ENCODE results near the gene LGMN. TPM values are rescaled to one million over a fixed set of nuclear protein-coding genes. Genes with fewer than 3 reads are reported as not detected.
A peak's percentile ranks its signal among the peaks of the same experiment; 100 is the strongest.

LGMN gene
- total and polyA plus RNA-seq, 2 of the 13 experiments (the other 11 are each of a cell fraction or from before 2014, with no cell fraction given), result 28.9 to 76.4 TPM

- TF ChIP-seq MBNL3 (CRISPR knock-in tag; conservative IDR thresholded peaks at IDR 0.05) (no peak), ZNF235 (CRISPR knock-in tag; IDR thresholded peaks at IDR 0.05; ENCODE audit: borderline replicate concordance) (no peak)
Measured at GRCh38 chr14:92740440-92740839, 8.0 kb downstream of the LGMN start (continued).

GRCh38 chr14:92737619-92738188 lies 10.7 kb downstream of the LGMN start:
- ATAC-seq, result no peak
- no TSS peak for BruUV-seq (replicated peaks)
- in situ Hi-C loops (cut with HindIII; ENCODE audit: extremely low pct_ligation_motif_present, low pct_unique_long_range_greater_than_20kb), result no loop called here
- POLR2A ChIA-PET, result interaction anchor here (1.0 kb wide), 1 partner anchor 11 kb away, joined by 3 read pairs; the partner anchor contains the start of gene LGMN
- no peaks in the 10 kb centered on the region for H4K20me1 ChIP-seq (ENCODE audit: insufficient read depth, low read length)
- H3K27me3 ChIP-seq (ENCODE audit: control insufficient read depth in 1 of 2, insufficient read depth in 2 of 2, low read length in 2 of 2), result no peaks in the 10 kb centered on the region
- intact Hi-C loops (cut with micrococcal nuclease; ENCODE audit: unreplicated experiment), result no loop called here
- peaks cover 2% of the 10 kb centered on the region for H3K79me2 ChIP-seq (ENCODE audit: insufficient read depth, low read length)
- TF ChIP-seq ZBTB40 (IDR thresholded peaks at IDR 0.05), result no peak
- peak; percentile 48; the same call in 1 of the 2 replicates for TF ChIP-seq ZBTB40 (CRISPR knock-in tag; IDR thresholded peaks at IDR 0.05)
- TF ChIP-seq ZBTB39 (CRISPR knock-in tag; IDR thresholded peaks at IDR 0.05), result no peak
- FAIRE-seq, result no peak
- H3K36me3 ChIP-seq (replicated peaks in 1 of 2; ENCODE audit: control insufficient read depth in 1 of 2, insufficient read depth in 2 of 2, low read length in 2 of 2), result peaks cover 0 to 1% of the 10 kb centered on the region in 2 experiments; a peak in 3 of 5 replicates
- H3K4me1 ChIP-seq (ENCODE audit: insufficient read depth, low read length), result peaks cover 9% of the 10 kb centered on the region; the same call in 1 of the 2 replicates
- H3K9ac ChIP-seq (ENCODE audit: insufficient read depth, low read depth, low read length), result no peak overlapping the region
- H3K27ac ChIP-seq (ENCODE audit: extremely low read length, insufficient read depth, low read length), result no peak overlapping the region
- no peak overlapping the region for H3K4me2 ChIP-seq (ENCODE audit: low read depth, low read length)
- no peaks in the 10 kb centered on the region for H3K9me3 ChIP-seq (ENCODE audit: low read length)
- no peak overlapping the region for H3K4me3 ChIP-seq (replicated peaks in 1 of 3; ENCODE audit: insufficient read depth in 1 of 3, low read depth in 2 of 3, low read length in 3 of 3)
- H2AFZ ChIP-seq (ENCODE audit: low read length), result no peak overlapping the region
- CTCF ChIA-PET (ENCODE audit: low intra/inter-chr PET ratio, low total read pairs), result no interaction called here
- WGBS (ENCODE audit: low lambda C conversion rate), result 92% methylated on average over 4 of the region's 4 CpGs
- no peak for DNase-seq (ENCODE audit: low spot score)
